Measurements from ENCODE around the gene GPRASP1. TPM values are rescaled to one million over a fixed set of nuclear protein-coding genes. Genes with fewer than 3 reads are reported as not detected.

Gene GPRASP1, protein sequence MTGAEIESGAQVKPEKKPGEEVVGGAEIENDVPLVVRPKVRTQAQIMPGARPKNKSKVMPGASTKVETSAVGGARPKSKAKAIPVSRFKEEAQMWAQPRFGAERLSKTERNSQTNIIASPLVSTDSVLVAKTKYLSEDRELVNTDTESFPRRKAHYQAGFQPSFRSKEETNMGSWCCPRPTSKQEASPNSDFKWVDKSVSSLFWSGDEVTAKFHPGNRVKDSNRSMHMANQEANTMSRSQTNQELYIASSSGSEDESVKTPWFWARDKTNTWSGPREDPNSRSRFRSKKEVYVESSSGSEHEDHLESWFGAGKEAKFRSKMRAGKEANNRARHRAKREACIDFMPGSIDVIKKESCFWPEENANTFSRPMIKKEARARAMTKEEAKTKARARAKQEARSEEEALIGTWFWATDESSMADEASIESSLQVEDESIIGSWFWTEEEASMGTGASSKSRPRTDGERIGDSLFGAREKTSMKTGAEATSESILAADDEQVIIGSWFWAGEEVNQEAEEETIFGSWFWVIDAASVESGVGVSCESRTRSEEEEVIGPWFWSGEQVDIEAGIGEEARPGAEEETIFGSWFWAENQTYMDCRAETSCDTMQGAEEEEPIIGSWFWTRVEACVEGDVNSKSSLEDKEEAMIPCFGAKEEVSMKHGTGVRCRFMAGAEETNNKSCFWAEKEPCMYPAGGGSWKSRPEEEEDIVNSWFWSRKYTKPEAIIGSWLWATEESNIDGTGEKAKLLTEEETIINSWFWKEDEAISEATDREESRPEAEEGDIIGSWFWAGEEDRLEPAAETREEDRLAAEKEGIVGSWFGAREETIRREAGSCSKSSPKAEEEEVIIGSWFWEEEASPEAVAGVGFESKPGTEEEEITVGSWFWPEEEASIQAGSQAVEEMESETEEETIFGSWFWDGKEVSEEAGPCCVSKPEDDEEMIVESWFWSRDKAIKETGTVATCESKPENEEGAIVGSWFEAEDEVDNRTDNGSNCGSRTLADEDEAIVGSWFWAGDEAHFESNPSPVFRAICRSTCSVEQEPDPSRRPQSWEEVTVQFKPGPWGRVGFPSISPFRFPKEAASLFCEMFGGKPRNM (N-terminal part only)
- total RNA-seq (2021; fragmentation: NEBNext Ultra II Directional; extraction: Animal tissue kit (Norgen Biotek cat#: 25700)), result 1 to 10 TPM in 1 of 6 experiments, under 1 TPM in 5; 0.76 to 1.1 (median 0.95) TPM
- long read RNA-seq, result 0 reads

DNA sequence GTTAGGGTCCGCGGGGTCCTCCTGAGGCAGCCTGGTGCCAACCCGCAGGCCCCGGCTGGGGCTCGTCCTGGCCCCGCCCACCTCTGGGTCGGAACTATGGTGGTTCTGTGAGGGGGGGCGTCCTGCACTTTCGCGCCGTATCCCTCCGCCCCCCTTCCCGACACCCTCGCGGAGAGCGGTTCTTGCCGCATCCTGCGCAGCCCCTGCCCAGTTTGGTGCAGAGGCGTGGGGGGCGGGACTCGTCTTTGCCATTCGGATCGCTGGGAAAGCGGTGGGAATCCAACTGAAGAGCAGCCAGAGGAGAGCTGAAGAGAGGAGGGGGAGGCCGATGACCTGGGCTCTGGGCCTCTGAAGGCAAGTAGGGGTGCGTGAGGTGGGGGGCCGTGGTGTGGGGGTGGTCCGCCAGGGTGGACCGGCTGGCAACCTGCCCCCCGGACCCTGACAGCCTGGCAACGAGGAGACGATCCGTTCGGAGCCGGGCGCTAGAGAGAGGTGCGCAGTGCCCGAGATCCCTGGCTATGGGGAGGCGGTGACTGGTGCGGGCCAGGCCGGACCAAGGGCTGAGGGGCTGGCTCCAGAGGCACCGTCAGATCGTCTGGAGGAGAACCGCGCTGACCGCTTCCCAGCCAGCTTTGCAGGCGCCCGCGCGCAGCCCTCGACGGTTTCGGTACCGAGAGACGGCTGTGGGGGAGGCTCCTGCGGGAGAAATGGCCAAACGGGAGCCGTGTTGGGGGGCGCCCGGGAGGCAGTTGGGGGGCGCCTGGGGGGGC, at the start of gene GPRASP1:
GPRASP1 (plus strand) TSS at position 242 of the 770 bp plus-strand sequence. CDS start 2,431 bp downstream, outside the sequence.
- TF ChIP-seq, protein P1, sequence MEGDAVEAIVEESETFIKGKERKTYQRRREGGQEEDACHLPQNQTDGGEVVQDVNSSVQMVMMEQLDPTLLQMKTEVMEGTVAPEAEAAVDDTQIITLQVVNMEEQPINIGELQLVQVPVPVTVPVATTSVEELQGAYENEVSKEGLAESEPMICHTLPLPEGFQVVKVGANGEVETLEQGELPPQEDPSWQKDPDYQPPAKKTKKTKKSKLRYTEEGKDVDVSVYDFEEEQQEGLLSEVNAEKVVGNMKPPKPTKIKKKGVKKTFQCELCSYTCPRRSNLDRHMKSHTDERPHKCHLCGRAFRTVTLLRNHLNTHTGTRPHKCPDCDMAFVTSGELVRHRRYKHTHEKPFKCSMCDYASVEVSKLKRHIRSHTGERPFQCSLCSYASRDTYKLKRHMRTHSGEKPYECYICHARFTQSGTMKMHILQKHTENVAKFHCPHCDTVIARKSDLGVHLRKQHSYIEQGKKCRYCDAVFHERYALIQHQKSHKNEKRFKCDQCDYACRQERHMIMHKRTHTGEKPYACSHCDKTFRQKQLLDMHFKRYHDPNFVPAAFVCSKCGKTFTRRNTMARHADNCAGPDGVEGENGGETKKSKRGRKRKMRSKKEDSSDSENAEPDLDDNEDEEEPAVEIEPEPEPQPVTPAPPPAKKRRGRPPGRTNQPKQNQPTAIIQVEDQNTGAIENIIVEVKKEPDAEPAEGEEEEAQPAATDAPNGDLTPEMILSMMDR (IDR thresholded peaks at IDR 0.05), result no peak
- Mint-ChIP-seq H3K36me3 (ENCODE audit: low read depth) (no peaks in the 10 kb centered on the region; the same call in 1 of the 2 replicates), H3K27ac (peak within 1 kb of the TSS; percentile 36), H3K4me3 (peak within 1 kb of the TSS; percentile 89), H3K9me3 (no peaks in the 10 kb centered on the region), H3K27me3 (ENCODE audit: insufficient read depth) (no peaks in the 10 kb centered on the region), H3K4me1 (ENCODE audit: low read depth) (peaks cover 7% of the 10 kb centered on the region; the same call in 1 of the 2 replicates)
- DNase-seq, result peak; percentile 1

DNA sequence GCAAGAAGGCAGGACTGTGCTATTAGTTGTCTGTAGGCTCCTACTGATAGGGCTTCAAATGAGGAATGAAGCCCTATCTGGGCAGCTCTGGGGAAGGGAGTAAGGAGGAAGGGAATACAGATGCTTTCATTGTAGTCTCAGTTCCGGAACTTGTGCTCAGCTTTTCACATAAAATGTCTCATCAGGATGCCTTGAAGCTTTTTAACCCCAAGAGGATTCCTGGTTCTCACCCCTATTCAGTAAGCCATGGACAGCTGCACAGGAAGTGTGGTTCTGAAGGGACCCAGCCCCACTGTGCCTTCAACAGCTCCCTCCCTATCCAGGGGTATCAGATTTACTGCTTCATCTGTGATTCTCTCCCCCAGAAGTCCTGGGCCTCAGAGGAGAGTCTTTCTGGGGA, 47.0 kb upstream of the GPRASP1 start:
- TF ChIP-seq, protein P1 (IDR thresholded peaks at IDR 0.05), result no peak
- Mint-ChIP-seq H3K27me3 (ENCODE audit: insufficient read depth) (no peaks in the 10 kb centered on the region), H3K27ac (no peak overlapping the region), H3K4me1 (ENCODE audit: low read depth) (peaks cover 13% of the 10 kb centered on the region), H3K4me3 (no peak overlapping the region), H3K9me3 (no peaks in the 10 kb centered on the region), H3K36me3 (ENCODE audit: low read depth) (peaks cover 10% of the 10 kb centered on the region; the same call in 1 of the 2 replicates)
- DNase-seq, result no peak

DNA sequence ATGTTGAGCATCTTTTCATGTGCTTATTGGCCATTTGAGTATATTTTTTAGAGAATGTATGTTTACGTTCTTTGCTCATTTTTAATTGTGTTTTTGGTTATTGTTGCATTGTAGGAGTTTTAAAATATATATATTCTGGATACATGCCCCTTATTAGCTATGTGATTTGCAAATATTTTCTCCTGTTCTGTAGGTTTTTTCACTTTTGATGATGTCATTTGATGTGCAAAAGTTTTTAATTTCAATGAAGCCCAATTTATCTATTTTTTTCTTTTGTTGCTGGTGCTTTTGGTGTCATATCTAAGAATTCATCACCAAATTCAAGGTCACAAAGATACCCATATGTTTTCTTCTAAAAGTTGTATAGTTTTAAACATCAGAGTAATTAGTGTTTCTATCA, 45.2 kb upstream of the GPRASP1 start:
- H3K27ac Mint-ChIP-seq, result no peak overlapping the region

DNA sequence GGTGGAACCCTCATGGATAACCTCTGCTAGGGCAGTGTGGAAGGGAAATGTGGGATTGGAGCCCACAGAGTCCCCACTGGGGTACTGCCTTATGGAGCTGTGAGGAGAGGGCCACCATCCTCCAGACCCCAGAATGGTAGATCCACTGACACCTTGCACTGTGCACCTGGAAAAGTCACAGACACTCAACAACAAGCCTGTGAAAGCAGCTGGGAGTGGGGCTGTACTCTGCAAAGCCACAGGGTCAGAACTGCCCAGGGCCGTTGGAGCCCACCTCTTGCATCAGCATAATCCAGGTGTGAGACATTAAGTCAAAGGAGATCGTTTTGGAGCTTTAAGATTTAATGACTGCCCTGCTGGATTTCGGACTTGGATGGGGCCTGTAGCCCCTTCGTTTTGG, 40.4 kb upstream of the GPRASP1 start:
- H3K4me1 Mint-ChIP-seq (ENCODE audit: low read depth), result no peaks in the 10 kb centered on the region
- DNase-seq, result no peak
- no peak overlapping the region for H3K4me3 Mint-ChIP-seq
- TF ChIP-seq, protein P1 (IDR thresholded peaks at IDR 0.05), result no peak
- H3K9me3 Mint-ChIP-seq, result no peaks in the 10 kb centered on the region
- H3K27ac Mint-ChIP-seq, result no peak overlapping the region
- no peaks in the 10 kb centered on the region for H3K27me3 Mint-ChIP-seq (ENCODE audit: insufficient read depth)
- H3K36me3 Mint-ChIP-seq (ENCODE audit: low read depth), result peaks cover 3% of the 10 kb centered on the region; the same call in 1 of the 2 replicates

More for the DNA sequence above, 45.2 kb upstream of the GPRASP1 start:
- DNase-seq, result no peak
- H3K27me3 Mint-ChIP-seq (ENCODE audit: insufficient read depth), result no peaks in the 10 kb centered on the region
- peaks cover 10% of the 10 kb centered on the region; the same call in 1 of the 2 replicates for H3K36me3 Mint-ChIP-seq (ENCODE audit: low read depth)
- H3K4me3 Mint-ChIP-seq, result no peak overlapping the region
- H3K4me1 Mint-ChIP-seq (ENCODE audit: low read depth), result peaks cover 5% of the 10 kb centered on the region
- H3K9me3 Mint-ChIP-seq, result no peaks in the 10 kb centered on the region
- TF ChIP-seq, protein P1 (IDR thresholded peaks at IDR 0.05), result no peak

Measured in HFFc6 (cell line).